Stimulated activated CD4-positive, alpha-beta T cell treated with anti-CD3 and anti-CD28 coated beads, Interleukin-4, amount 100 ng/mL, for 4 hours (primary cell): ENCODE results near the gene MAPK7.
"Not testable (repeated sequence)": the region's sequence is repeated elsewhere in the genome, so short reads cannot be mapped to it uniquely, and the experiment has no call there.

Source experiments
- DNase-seq, 2 experiments: peaks; one replicate each; pipeline ENCODE4 v3.0.0-alpha.2; 2020

MAPK7 gene

GRCh38 chr17:19343671-19344151 lies 34.6 kb upstream of the MAPK7 start:
- DNase-seq: no peak

- DNase-seq: no peak
These were observed 33.8 kb upstream of the MAPK7 start for GRCh38 chr17:19344311-19345066.

GRCh38 chr17:19345067-19345460 lies 33.2 kb upstream of the MAPK7 start:
- DNase-seq: no peak

GRCh38 chr17:19345486-19346350 lies 32.6 kb upstream of the MAPK7 start:
- no peak for DNase-seq

GRCh38 chr17:19346351-19347255 lies 31.7 kb upstream of the MAPK7 start:
- DNase-seq: no peak

GRCh38 chr17:19347323-19348080 lies 30.8 kb upstream of the MAPK7 start:
- no peak for DNase-seq

- no peak for DNase-seq
These were observed 30.1 kb upstream of the MAPK7 start for GRCh38 chr17:19348081-19348650.

GRCh38 chr17:19348806-19349205 lies 29.5 kb upstream of the MAPK7 start:
- no peak for DNase-seq

GRCh38 chr17:19353401-19353800 lies 24.9 kb upstream of the MAPK7 start:
- DNase-seq: not testable (repeated sequence)

- DNase-seq: no peak
These were observed 23.6 kb upstream of the MAPK7 start for GRCh38 chr17:19354748-19355147.

GRCh38 chr17:19357351-19357750 lies 20.9 kb upstream of the MAPK7 start:
- no peak for DNase-seq

- DNase-seq: no peak
These were observed 20.5 kb upstream of the MAPK7 start for GRCh38 chr17:19357761-19358160.

GRCh38 chr17:19359151-19359550 lies 19.1 kb upstream of the MAPK7 start:
- no peak for DNase-seq

- DNase-seq: no peak
These were observed 18.4 kb upstream of the MAPK7 start for GRCh38 chr17:19359856-19360255.

- DNase-seq: no peak
These were observed 17.5 kb upstream of the MAPK7 start for GRCh38 chr17:19360772-19361171.

- DNase-seq: no peak
These were observed 17.0 kb upstream of the MAPK7 start for GRCh38 chr17:19361326-19361725.

- DNase-seq: no peak
These were observed 16.4 kb upstream of the MAPK7 start for GRCh38 chr17:19361944-19362276.

- peak; percentile 90 to 92 for DNase-seq
These were observed 15.8 kb upstream of the MAPK7 start, which contains the start of gene B9D1 for GRCh38 chr17:19362277-19363113. TSS of gene B9D1 (minus strand) at chr17:19362723. CDS start at chr17:19362569, 154 bp downstream.

- DNase-seq: no peak
These were observed 15.2 kb upstream of the MAPK7 start for GRCh38 chr17:19363114-19363438.

GRCh38 chr17:19363460-19364035 lies 14.8 kb upstream of the MAPK7 start:
- DNase-seq: no peak
